Right lobe of liver (tissue), 4 donors: ENCODE results near the gene TMED4.

Source experiments
- CTCF ChIP-seq, 4 donors: fragments of 200-600 bp in 3 of 4; fragments of 450-650 bp in 1 of 4; IDR thresholded peaks; one replicate each; pipeline versions ENCODE4 v1.5.1 to v1.8.0; 2016 to 2022; ENCODE audit warnings: antibody characterized with exemption in 4 of 4, mild to moderate bottlenecking in 2 of 4
- POLR2A ChIP-seq: fragments of 450-650 bp; IDR thresholded peaks from one replicate; pipeline ENCODE4 v1.6.1; 2017; ENCODE audit warnings: antibody characterized with exemption, mild to moderate bottlenecking
- donor health status: DM: no; HTN: no; CAD: no.
- donor health status: DM: no; HTN: no; CAD: no.
- donor health status: DM: no; HTN: yes; CAD: no.

- TF ChIP-seq POLR2A, result no peak
- no peak for TF ChIP-seq CTCF (IDR thresholded peaks at IDR 0.05)
Measured at GRCh38 chr7:44575054-44575453, 7.0 kb downstream of the TMED4 start.
